Measurements from ENCODE around the gene HMGXB3. TPM values are rescaled to one million over a fixed set of nuclear protein-coding genes. Genes with fewer than 3 reads are reported as not detected.

The HMGXB3 gene
- total RNA-seq, 1 experiment from 2014 or later, result 26.9 TPM

DNA sequence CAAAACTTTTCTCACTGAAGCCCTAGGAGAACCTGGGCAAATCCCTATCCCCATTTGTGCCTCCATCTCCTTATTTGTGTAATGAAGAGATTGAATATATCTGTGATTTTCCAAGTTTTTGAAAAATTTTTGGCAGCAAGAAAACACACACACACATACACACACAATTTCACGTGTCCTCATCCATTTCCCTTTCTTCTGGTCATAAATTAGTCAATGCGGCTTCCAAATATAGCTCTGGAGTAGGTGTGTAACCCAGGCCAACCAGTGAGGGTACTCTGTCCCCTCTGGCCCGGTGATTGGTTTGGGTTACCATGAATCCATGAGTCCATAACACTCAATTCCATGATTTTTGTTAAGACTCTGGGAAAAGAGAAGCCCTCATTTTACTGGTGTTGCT lies 73.1 kb downstream of the HMGXB3 start:
- peaks cover 0 to 8% of the 10 kb centered on the region in 2 experiments; a peak in 1 of 4 replicates for H3K4me1 Mint-ChIP-seq
- no peak overlapping the region for H3K23ac ChIP-seq (ENCODE audit: insufficient read length, low read depth, low read length)
- H3K4me3 Mint-ChIP-seq, result no peak overlapping the region
- no peaks in the 10 kb centered on the region for H3K23me2 ChIP-seq (ENCODE audit: insufficient read length, low read depth, low read length, poor library complexity, severe bottlenecking)
- H4K20me1 ChIP-seq (ENCODE audit: control insufficient read depth, insufficient read depth, insufficient read length), result no peaks in the 10 kb centered on the region
- H3K79me1 ChIP-seq (ENCODE audit: insufficient read depth, low read depth, low read length, poor library complexity, severe bottlenecking), result no peaks in the 10 kb centered on the region
- H3K36me3 Mint-ChIP-seq (ENCODE audit: insufficient read depth in 1 of 3, low read depth in 3 of 3), result no peaks in the 10 kb centered on the region
- no peaks in the 10 kb centered on the region for H3K4me1 ChIP-seq (ENCODE audit: insufficient read depth, low read length)
- H4K91ac ChIP-seq (ENCODE audit: insufficient read length, low read depth, low read length), result no peak overlapping the region
- DNase-seq, result no peak
- H3K27ac Mint-ChIP-seq, result no peak overlapping the region
- no peak overlapping the region for H3K56ac ChIP-seq (ENCODE audit: insufficient read length, low read depth, low read length)
- no CpG with 5 or more reads among the region's 3 CpGs for WGBS (ENCODE audit: extremely low coverage, insufficient read length, low lambda C conversion rate)
- no peaks in the 10 kb centered on the region for H3K9me3 ChIP-seq (ENCODE audit: control insufficient read depth, low read depth, low read length)
- H2AK5ac ChIP-seq (ENCODE audit: insufficient read length, low read length), result no peak overlapping the region
- no peaks in the 10 kb centered on the region; a peak in 1 of 5 replicates for H3K9me3 Mint-ChIP-seq
- no peak overlapping the region for H3K18ac ChIP-seq (ENCODE audit: insufficient read length, low read depth, low read length)
- no peak overlapping the region for H3T11ph ChIP-seq (ENCODE audit: low read length)
- no peaks in the 10 kb centered on the region for H3K79me2 ChIP-seq (ENCODE audit: insufficient read depth, low read length)
- no peak overlapping the region for H2AFZ ChIP-seq (ENCODE audit: low read length)
- no peak overlapping the region for H3K27ac ChIP-seq (ENCODE audit: insufficient read length, low read depth, low read length)
- H2BK120ac ChIP-seq (ENCODE audit: low read depth, low read length, poor library complexity, severe bottlenecking), result no peak overlapping the region
- H3K4ac ChIP-seq (ENCODE audit: low read depth, low read length), result no peak overlapping the region
- H2BK15ac ChIP-seq (ENCODE audit: low read depth, low read length), result no peak overlapping the region
- no peak overlapping the region for H2BK20ac ChIP-seq (ENCODE audit: low read depth, low read length, poor library complexity, severe bottlenecking)
- H4K8ac ChIP-seq (replicated peaks; ENCODE audit: insufficient read length, low read depth, low read length), result no peak overlapping the region
- TF ChIP-seq, protein P1, sequence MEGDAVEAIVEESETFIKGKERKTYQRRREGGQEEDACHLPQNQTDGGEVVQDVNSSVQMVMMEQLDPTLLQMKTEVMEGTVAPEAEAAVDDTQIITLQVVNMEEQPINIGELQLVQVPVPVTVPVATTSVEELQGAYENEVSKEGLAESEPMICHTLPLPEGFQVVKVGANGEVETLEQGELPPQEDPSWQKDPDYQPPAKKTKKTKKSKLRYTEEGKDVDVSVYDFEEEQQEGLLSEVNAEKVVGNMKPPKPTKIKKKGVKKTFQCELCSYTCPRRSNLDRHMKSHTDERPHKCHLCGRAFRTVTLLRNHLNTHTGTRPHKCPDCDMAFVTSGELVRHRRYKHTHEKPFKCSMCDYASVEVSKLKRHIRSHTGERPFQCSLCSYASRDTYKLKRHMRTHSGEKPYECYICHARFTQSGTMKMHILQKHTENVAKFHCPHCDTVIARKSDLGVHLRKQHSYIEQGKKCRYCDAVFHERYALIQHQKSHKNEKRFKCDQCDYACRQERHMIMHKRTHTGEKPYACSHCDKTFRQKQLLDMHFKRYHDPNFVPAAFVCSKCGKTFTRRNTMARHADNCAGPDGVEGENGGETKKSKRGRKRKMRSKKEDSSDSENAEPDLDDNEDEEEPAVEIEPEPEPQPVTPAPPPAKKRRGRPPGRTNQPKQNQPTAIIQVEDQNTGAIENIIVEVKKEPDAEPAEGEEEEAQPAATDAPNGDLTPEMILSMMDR (conservative IDR thresholded peaks at IDR 0.05), result no peak
- no peak overlapping the region for H4K5ac ChIP-seq (ENCODE audit: insufficient read length, low read depth, low read length)
- peaks cover 6% of the 10 kb centered on the region for H3K27me3 Mint-ChIP-seq (ENCODE audit: low read depth)
- no peak overlapping the region for H3K9ac ChIP-seq (ENCODE audit: extremely low read depth, insufficient read length, low read length)
- no peaks in the 10 kb centered on the region for H3K27me3 ChIP-seq (ENCODE audit: insufficient read depth, low read length)
- H3K4me2 ChIP-seq (ENCODE audit: insufficient read depth, insufficient read length, low read length), result no peak overlapping the region
- no peak overlapping the region for H2BK12ac ChIP-seq (ENCODE audit: insufficient read length, low read depth, low read length)
- no peak overlapping the region for H3K14ac ChIP-seq (ENCODE audit: insufficient read depth, low read length)
- no peak overlapping the region for H2BK5ac ChIP-seq (ENCODE audit: insufficient read length, low read length)

All from H9 (cell line).